ENCODE data around the gene IRF8.
A peak's percentile ranks its signal among the peaks of the same experiment; 100 is the strongest.

IRF8 gene

GRCh38 chr16:85891776-85892166 is 7.2 kb upstream of the IRF8 start:
- no peaks in the 10 kb centered on the region for H3K9me3 ChIP-seq (ENCODE audit: severe bottlenecking)
- no peak overlapping the region for H3K27ac ChIP-seq
- no peak overlapping the region for H3K4me3 ChIP-seq (ENCODE audit: low read depth, low read length)
- H3K36me3 ChIP-seq = no peaks in the 10 kb centered on the region
- no peaks in the 10 kb centered on the region for H3K27me3 ChIP-seq (ENCODE audit: insufficient read depth, low read depth, severe bottlenecking)
- DNase-seq = no peak
- TF ChIP-seq, protein P1, sequence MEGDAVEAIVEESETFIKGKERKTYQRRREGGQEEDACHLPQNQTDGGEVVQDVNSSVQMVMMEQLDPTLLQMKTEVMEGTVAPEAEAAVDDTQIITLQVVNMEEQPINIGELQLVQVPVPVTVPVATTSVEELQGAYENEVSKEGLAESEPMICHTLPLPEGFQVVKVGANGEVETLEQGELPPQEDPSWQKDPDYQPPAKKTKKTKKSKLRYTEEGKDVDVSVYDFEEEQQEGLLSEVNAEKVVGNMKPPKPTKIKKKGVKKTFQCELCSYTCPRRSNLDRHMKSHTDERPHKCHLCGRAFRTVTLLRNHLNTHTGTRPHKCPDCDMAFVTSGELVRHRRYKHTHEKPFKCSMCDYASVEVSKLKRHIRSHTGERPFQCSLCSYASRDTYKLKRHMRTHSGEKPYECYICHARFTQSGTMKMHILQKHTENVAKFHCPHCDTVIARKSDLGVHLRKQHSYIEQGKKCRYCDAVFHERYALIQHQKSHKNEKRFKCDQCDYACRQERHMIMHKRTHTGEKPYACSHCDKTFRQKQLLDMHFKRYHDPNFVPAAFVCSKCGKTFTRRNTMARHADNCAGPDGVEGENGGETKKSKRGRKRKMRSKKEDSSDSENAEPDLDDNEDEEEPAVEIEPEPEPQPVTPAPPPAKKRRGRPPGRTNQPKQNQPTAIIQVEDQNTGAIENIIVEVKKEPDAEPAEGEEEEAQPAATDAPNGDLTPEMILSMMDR (IDR thresholded peaks at IDR 0.05; ENCODE audit: low read depth, low read length) = no peak

GRCh38 chr16:85892760-85893159 is 6.2 kb upstream of the IRF8 start:
- no peak for DNase-seq
- no peaks in the 10 kb centered on the region for H3K27me3 ChIP-seq (ENCODE audit: insufficient read depth, low read depth, severe bottlenecking)
- TF ChIP-seq, protein P1 (IDR thresholded peaks at IDR 0.05; ENCODE audit: low read depth, low read length) = no peak

GRCh38 chr16:85894266-85894665 is 4.7 kb upstream of the IRF8 start:
- H3K4me3 ChIP-seq (ENCODE audit: low read depth, low read length) = no peak overlapping the region
- H3K9me3 ChIP-seq (ENCODE audit: severe bottlenecking) = no peaks in the 10 kb centered on the region
- TF ChIP-seq, protein P1 (IDR thresholded peaks at IDR 0.05; ENCODE audit: low read depth, low read length) = 0 out of 2 replicates have a peak, but pooled peaks have one; percentile 12
- no peaks in the 10 kb centered on the region for H3K36me3 ChIP-seq
- H3K27ac ChIP-seq = no peak overlapping the region
- no peaks in the 10 kb centered on the region for H3K27me3 ChIP-seq (ENCODE audit: insufficient read depth, low read depth, severe bottlenecking)
- DNase-seq = no peak

More at GRCh38 chr16:85892760-85893159, 6.2 kb upstream of the IRF8 start:
- no peak overlapping the region for H3K27ac ChIP-seq
- no peaks in the 10 kb centered on the region for H3K36me3 ChIP-seq
- H3K9me3 ChIP-seq (ENCODE audit: severe bottlenecking) = no peaks in the 10 kb centered on the region
- H3K4me3 ChIP-seq (ENCODE audit: low read depth, low read length) = no peak overlapping the region

DNA sequence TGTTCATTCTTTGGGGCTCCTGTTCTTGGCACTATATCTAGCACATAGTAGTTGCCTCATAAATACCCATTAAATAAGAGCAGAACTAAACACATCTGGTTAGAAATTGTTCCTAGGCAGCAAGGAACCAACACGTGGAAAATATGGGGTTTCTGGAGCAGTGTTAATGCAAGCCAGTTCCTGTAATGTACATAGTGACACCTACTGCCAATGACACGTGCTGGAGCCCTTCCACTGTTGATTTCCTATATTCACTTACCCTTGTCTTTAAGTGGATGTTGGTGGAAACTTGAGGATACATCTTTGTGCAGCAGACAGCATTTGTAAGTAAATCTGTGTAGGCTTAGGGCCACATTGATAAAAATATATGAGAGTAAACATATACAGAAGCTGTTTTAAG is 1.6 kb upstream of the IRF8 start:
- DNase-seq = no peak
- TF ChIP-seq, protein P1 (IDR thresholded peaks at IDR 0.05; ENCODE audit: low read depth, low read length) = no peak
- Histone ChIP-seq H3K4me3 (ENCODE audit: low read depth, low read length) (no peak overlapping the region), H3K27me3 (ENCODE audit: insufficient read depth, low read depth, severe bottlenecking) (no peaks in the 10 kb centered on the region), H3K36me3 (no peaks in the 10 kb centered on the region), H3K9me3 (ENCODE audit: severe bottlenecking) (no peaks in the 10 kb centered on the region), H3K27ac (no peak overlapping the region)

- no peak overlapping the region for H3K27ac ChIP-seq
- H3K9me3 ChIP-seq (ENCODE audit: severe bottlenecking) = no peaks in the 10 kb centered on the region
- H3K4me3 ChIP-seq (ENCODE audit: low read depth, low read length) = peak overlapping the region; percentile 51
- DNase-seq = no peak
- H3K27me3 ChIP-seq (ENCODE audit: insufficient read depth, low read depth, severe bottlenecking) = no peaks in the 10 kb centered on the region
- TF ChIP-seq, protein P1 (IDR thresholded peaks at IDR 0.05; ENCODE audit: low read depth, low read length) = no peak
- H3K36me3 ChIP-seq = no peaks in the 10 kb centered on the region
Measured at GRCh38 chr16:85899444-85899843, 482 bp downstream of the IRF8 start.

DNA sequence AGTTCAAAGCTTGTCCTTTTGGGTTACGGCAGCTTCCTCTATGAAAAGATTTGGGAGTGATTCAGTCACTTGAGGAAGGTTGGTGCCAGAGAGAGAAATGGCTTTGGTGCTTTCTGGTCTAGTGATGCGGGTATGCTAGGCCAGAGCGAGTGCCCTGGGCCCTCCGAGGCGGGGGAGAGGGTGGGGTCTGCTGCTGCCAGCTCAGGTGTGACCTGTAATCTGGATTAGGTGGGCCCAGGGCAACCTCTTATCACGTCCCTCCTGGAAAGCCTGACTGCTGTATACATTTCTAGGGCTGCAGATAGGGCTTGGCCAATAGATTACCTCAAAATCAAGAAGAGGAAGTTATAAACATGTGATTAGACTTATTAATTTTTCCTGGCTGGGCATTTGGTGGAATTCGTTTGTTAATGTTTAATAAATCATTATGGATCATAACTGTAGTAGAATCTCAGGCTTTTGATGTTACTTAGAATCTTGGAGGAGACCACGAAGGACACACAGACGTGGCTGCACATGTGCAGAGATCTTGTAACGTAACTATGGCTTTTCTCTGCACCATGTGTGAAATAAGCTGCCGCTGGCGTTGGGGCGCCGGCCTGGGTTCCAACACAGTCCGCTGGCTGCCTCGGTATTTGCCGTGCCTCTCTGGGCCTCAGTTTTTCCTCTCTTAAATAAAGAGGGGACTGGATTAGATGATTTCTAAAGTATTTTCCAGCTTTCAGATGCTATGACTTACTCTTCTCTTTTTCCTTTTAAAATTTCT is 1.2 kb downstream of the IRF8 start:
- Histone ChIP-seq H3K4me3 (ENCODE audit: low read depth, low read length) (no peak overlapping the region), H3K36me3 (no peaks in the 10 kb centered on the region), H3K9me3 (ENCODE audit: severe bottlenecking) (no peaks in the 10 kb centered on the region), H3K27ac (no peak overlapping the region), H3K27me3 (ENCODE audit: insufficient read depth, low read depth, severe bottlenecking) (no peaks in the 10 kb centered on the region)
- TF ChIP-seq, protein P1 (IDR thresholded peaks at IDR 0.05; ENCODE audit: low read depth, low read length) = no peak
- no peak for DNase-seq

Measured in WERI-Rb-1 (cell line).